AG08396 (cell line): Measurements from ENCODE around the gene ECT2L.

Experiments used
- DNase-seq: peaks from one replicate; pipeline ENCODE4 v3.0.0; 2012; ENCODE audit warnings: low spot score, mixed read lengths

ECT2L gene, protein sequence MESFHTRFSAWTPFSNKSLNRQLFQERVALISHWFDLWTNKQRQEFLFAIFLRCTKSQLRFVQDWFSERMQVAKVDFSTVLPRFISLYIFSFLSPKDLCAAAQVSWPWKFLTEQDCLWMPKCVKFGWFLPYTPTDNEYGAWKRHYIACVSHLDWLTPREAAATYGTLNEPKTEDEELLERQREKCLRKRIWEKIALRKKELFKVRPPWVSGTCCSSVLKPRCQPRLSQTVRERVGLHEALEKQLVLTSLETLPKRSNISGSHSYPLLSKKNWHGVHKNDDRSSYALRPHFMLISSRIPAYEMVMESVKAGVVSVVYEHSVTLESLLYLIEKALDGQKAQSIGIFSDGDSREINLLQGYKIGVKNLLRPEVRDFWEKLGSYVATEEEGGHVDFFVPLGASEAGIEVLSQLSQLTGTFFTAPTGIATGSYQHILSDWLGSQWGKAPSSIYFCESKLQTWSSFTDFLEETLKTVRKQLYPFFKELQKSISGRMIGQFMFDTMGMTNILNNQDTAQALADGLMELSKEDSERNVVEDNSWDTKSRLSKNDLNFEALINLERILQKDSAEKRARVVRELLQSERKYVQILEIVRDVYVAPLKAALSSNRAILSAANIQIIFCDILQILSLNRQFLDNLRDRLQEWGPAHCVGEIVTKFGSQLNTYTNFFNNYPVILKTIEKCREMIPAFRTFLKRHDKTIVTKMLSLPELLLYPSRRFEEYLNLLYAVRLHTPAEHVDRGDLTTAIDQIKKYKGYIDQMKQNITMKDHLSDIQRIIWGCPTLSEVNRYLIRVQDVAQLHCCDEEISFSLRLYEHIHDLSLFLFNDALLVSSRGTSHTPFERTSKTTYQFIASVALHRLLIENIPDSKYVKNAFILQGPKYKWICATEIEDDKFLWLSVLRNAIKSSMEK

DNA sequence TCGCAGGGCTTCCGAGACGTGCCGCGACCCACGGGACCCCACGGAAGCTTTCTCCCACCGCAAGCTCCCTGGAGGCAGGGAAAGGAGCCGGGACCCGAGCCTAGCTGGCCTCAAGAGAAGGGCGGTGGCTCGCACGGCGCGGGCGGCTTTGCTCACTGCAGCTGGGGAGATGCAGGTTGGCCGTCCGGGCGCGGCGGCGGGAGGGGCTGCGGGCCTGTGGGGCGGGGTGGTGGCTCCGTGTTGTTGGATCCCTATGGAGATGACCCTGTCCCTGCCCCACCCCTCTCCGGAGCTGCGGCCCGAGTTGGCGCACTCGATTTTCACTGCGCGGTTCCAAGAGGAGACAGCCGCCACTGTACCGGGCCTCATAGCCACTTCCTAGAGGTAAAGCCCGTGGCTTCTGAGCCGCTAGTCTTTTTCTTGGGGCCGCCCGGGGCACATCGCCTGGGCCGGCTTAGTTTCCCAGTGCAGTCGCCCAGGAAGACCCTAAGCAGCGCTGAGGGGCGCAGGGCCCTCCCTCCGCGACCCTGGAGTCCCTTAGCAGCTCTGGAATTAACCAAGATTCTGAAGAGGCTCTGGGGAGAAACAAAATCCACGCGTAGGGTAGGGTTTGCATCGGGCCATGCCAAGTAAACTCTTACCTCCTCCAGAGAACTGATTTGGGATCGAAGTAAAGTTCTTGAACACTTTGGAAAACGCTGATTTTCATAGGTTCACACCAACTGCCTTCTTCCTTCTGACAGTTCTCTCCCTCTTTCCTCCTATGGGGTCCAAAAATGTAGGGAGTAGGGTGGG is at the start of gene ECT2L:
Gene ECT2L, plus strand, starts transcription at position 279 of the 795 bp plus-strand sequence. CDS start 17,188 bp downstream, outside the sequence.
- DNase-seq = peak; percentile 58

DNA sequence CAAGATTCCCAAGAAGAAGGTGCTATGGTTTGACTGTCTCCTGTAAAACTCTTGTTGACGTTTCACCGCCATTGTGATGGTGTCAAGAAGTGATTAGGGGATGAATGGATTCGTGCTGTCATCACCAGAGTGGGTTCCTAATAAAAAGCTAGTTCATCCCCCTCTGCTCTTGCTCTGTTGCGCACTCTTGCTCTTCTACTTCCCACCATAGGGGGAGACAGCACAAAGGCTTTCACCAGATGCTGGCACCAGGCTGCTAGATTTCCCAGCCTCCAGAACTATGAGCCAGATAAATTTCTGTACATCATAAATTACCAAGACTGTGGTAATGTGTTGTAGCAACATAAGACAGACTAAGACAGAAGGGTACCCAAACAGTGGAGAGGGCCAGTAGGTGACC is 43.9 kb upstream of the ECT2L start:
- no peak for DNase-seq

DNA sequence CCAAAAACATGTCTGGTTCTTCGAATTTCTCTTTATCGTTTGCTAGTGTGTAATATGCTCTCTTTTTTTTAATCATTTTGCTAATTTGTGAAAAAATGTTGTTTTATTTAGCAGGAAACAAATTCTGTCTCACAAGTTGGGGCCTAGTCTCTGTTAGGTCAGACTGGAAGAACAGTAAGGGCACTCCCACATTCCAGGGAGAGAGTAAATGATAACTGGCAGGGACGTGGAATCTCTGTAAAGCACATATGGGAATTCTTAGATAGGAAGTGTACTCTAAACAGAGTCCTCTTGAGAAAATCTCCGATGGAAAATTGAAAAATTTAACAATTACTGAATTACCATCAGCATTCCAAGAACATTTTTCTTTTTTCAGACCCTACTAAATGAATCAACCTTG is 38.8 kb upstream of the ECT2L start:
- no peak for DNase-seq

DNA sequence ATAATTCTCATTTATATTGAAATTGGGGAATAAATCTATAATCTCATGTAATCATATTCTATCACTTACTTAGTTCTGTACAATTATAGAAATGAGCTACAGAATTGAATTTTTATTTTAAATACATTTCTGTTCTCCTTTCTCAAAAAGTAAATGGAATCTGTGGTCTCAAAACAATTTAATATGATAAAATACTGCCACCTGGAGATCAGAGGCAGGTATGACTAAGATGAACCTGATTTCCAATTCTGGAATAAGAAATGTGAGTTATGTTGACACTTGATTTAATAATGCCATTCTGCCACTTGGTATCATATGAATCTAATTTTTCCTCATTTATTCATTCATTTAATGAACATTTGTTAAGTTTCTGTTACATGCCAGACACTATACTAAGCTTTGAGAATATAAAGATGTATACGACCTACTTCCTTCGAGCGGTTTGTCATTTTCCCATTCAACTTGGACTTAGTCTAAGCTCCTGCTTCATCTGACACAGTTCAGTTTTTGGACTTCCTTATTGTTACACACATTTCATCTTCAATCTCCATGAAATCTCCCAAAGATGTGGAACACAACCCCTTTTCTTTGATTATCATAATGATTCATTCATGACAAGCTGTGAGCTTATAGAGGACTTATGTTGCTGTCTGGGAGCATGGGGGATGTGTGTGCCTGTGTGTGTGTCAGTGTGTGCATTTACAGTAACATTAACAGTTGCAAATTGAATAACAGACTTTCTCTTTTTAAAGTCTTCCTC is 29.8 kb upstream of the ECT2L start:
- DNase-seq = peak; percentile 28

GRCh38 chr6:138769102-138769676 is 26.7 kb upstream of the ECT2L start:
- no peak for DNase-seq

GRCh38 chr6:138772596-138773176 is 23.2 kb upstream of the ECT2L start:
- no peak for DNase-seq

GRCh38 chr6:138773177-138774091 is 22.5 kb upstream of the ECT2L start, which contains the start of gene CCDC28A:
CCDC28A (plus strand) TSS chr6:138773769; CDS start chr6:138776121, 2,352 bp downstream.
- DNase-seq = peak; percentile 92

- no peak for DNase-seq
Measured at GRCh38 chr6:138774370-138774769, 21.5 kb upstream of the ECT2L start.

GRCh38 chr6:138776659-138777058 is 19.2 kb upstream of the ECT2L start:
- DNase-seq = no peak

DNA sequence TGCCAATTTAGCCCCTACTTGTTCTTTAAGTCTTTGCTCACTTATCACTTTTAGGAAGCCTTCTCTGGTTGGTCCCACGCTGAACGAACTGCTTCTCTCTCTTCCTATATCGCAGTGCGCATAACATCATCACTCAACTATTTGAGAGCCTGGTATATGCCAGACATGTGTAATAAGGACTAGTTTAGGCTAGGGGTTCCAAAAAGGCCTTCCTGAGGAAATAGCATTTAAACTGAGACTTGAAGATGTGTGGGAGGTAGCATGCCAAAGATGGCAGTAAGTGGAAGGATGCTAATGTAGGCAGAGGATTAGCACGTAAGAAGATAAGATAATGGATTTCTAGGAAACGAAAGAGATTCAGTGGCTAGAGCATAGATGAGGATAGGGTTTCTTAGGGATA is 17.6 kb upstream of the ECT2L start:
- DNase-seq = no peak

DNA sequence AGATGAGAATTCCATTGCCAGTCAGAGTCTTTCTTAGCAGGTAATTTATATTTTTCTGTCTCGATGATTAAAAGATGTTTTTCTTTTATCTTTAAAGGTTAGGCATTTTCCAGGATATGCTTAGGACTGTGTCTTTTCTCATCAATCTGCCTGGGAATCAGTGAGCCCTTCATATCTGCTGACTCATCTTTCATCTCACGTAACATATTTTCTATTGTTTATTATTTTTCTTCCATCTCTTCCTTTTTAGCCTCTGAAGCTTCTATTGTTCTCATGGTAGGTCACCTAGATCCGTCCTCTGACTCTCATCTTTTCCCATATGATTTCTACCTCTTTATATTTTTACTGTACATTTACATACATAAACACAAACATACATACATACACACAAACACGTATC is 13.6 kb upstream of the ECT2L start:
- no peak for DNase-seq

DNA sequence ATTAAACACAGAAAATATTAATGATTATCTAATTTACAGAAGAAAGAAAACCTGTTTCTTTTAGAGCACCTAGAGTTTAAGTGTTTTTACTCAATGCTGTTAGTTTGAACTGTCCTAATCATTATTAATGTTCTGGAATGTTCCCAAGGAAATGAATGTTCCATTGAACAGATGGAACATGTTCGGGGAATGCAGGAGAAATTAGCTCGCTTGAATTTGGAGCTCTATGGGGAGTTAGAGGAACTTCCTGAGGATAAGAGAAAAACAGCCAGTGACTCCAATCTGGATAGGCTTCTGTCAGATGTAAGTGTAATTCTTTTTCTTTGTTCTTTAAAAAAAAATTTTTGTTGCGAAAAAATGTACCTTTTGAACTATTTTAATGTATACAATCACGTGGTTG is 10.8 kb upstream of the ECT2L start:
- DNase-seq = no peak

DNA sequence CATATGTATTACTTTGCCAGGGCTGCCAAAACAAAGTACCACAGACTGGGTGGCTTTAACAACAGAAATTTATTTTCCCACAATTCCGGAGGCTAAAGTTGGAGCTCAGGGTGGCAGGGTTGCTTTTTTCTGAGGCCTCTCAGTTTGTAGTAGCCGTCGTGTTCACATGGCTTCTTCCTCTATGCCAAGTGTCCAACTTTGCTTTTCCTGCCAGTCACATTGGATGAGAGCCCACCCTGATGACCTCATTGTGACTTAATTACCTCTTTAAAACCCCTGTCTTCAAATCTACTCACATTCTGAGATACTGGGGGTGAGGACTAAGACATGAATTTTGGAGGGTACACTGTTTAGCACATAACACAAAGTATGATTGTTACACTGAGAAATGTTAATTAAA is 9.9 kb upstream of the ECT2L start:
- no peak for DNase-seq

- no peak for DNase-seq
Measured at GRCh38 chr6:138787138-138787537, 8.7 kb upstream of the ECT2L start.

DNA sequence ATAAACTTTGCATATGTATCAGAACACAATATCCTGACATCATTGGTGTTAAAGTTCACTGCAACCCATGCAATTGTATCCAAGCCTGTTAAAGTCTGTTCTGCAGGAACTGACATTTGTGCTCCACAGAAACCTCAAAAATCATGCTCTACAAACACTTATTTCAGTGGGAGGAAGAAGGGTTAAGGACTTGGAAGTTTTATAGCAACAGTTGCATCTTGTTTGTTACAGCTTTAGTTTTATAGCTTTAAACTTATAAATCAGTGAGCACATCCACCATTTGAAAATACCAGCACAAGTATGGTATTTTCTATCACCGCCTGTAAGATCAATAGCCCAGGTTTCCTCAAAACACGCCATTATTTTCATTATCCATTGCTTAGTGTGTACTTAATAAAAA is 884 bp downstream of the ECT2L start:
- DNase-seq = no peak

- DNase-seq = no peak
Measured at GRCh38 chr6:138797806-138798446, 2.0 kb downstream of the ECT2L start.

- no peak for DNase-seq
Measured at GRCh38 chr6:138800377-138801150, 4.7 kb downstream of the ECT2L start.

DNA sequence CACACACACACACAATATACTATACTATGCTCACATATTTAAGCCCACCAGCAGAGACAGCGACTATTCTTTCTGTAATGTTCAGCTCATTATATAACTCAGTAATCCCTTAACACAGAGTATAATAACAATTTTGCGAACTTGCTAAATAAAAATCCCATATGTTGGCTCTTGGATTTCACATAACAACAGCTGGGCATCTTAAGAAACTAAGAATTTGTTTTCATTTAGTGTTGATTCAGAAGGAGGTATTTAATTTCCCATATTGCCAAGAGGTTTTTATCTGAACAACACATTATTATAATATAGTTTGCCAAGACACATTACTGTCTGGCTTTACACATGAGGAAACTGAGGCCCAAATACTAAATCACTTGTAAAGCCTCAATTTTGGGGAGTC is 7.4 kb downstream of the ECT2L start:
- DNase-seq = no peak
